ENCODE data around the gene MICAL3.

The MICAL3 gene

GRCh38 chr22:17753401-17753989 is 270.9 kb downstream of the MICAL3 start:
- no peak for TF ChIP-seq CTCF (conservative IDR thresholded peaks at IDR 0.05; ENCODE audit: low read depth, low read length)
- no peak for DNase-seq (ENCODE audit: low read depth)
- no peak overlapping the region for H3K4me3 ChIP-seq (ENCODE audit: low read length)

DNA sequence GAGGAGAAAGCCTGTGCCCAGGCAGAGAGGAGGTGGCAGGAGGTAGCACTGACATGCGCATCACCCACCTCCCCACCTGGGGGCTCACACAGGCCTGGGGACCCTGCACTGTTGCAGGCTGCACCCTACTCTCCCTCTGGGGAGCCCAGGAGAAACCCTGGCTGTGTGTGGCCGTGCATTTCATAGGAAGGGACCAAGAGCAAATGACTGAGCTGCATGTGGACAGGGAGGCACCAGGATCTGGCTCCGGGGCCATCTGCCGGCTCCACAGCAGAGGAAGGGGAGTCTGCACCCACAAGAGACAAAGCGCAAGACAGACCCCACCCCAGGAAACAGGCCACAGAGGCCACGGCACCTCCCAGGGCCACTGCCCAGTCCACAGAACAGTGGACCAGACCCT is 272.8 kb downstream of the MICAL3 start:
- H3K4me3 ChIP-seq (ENCODE audit: low read length) = no peak overlapping the region
- DNase-seq (ENCODE audit: low read depth) = no peak
- no peak for TF ChIP-seq CTCF (conservative IDR thresholded peaks at IDR 0.05; ENCODE audit: low read depth, low read length)

DNA sequence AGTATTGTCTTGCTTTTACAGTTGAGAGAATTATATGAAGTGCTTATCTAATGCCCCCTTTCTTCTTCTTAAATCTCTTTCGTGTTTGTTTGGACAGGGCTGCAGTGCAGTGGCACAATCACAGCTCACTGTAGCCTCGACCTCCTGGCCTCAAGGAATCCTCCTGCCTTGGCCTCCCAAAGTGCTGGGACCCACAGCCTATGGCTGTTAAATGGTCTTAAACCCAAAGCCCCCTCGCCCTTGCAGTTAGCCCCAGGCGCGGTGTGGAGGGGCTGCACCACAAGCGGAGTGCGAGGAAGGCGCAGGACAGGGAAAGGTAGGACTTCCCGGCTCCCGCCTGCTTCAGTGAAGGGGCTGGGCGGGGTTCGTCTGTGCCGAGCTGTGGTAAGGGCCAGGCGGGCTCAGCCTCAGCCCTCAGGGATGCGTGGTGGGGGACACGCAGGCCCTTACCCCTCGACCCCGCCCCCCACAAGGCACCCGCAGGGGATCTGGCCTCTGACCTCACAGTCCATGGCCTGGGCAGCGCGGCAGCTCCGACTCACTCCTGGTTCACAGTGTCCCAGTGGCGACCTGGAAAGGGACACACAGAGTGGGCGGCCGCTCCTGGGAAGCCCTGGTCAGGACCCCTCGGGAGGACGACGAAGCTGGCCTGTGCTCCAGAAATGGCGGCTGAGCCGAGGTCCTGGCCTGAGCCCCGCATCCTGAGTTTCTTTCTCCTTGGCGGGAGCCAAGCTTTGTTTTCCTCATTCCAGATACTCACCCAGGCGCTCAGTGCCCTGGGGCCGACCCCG is 274.6 kb downstream of the MICAL3 start:
- no peak for TF ChIP-seq CTCF (conservative IDR thresholded peaks at IDR 0.05; ENCODE audit: low read depth, low read length)

DNA sequence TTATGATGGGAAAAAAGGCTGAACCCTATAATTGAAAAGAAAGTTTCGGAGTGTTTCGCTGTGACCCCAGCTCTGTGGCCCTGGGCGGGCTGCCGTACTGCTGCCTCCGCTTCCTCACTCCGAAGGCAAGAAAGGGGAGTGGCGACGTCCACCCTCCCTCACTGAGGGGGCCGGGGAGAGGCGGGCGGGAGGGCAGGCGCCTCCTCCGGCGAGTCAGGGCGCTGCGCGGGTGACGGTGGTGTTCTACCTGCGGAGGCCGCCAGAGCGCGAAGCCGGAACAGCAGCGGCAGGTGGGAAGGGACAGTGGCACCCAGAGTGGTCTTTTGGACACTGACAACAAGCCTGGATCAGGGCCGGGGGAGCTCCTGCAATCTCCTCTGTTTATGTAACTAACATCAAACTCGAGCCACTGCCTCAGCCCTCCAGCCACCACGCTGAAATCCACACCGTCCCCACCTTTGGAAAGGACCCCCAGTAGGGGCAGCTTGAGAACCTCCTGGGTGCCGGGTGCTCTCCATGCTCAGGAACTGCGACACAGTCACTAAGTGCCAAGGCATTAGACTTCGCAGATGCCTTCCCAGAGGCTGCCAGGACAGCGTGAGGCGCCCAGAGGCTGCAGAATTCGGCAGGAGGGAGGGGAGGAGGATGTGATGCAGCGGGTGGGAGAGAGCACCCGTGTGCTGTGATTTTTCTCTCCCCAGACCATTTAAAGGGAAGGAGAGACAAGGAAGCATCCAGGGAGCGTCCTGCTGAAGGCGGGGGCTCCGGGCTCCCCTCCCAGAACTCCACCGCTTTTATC is 275.6 kb downstream of the MICAL3 start:
- TF ChIP-seq CTCF (conservative IDR thresholded peaks at IDR 0.05; ENCODE audit: low read depth, low read length) = no peak
- DNase-seq (ENCODE audit: low read depth) = no peak

More for the DNA sequence above, 274.6 kb downstream of the MICAL3 start:
- no peak for DNase-seq (ENCODE audit: low read depth)
- H3K4me3 ChIP-seq (ENCODE audit: low read length) = no peak overlapping the region

GRCh38 chr22:17746916-17747315 is 277.4 kb downstream of the MICAL3 start:
- TF ChIP-seq CTCF (conservative IDR thresholded peaks at IDR 0.05; ENCODE audit: low read depth, low read length) = no peak
- no peak overlapping the region for H3K4me3 ChIP-seq (ENCODE audit: low read length)
- no peak for DNase-seq (ENCODE audit: low read depth)

More for the DNA sequence above, 275.6 kb downstream of the MICAL3 start:
- no peak overlapping the region for H3K4me3 ChIP-seq (ENCODE audit: low read length)

DNA sequence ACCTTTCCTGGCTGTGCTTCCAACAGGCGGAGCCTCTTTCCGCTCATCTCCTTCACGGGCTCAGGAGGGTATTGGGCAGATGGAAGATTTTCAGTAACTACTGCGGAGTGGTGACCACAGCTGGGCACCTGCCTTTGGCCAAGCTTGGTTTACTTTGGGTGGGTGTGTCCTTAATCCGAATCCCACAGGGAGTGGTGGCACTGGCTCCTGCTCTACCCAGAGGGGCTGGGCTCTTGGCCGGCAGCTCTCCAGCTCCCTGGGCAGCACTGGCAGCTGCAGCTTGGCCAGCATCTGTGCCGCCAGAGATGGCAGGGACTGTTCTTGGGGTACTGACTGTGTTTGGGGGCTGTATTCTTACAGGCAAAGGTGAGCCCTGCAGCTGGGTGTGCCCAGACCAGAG is 279.9 kb downstream of the MICAL3 start:
- DNase-seq (ENCODE audit: low read depth) = no peak
- TF ChIP-seq CTCF (conservative IDR thresholded peaks at IDR 0.05; ENCODE audit: low read depth, low read length) = no peak
- H3K4me3 ChIP-seq (ENCODE audit: low read length) = no peak overlapping the region

Data from retinal pigment epithelial cell (primary cell).